Small intestine (tissue), 7 donors: Measurements from ENCODE around the gene SYT10. TPM values are rescaled to one million over a fixed set of nuclear protein-coding genes. Genes with fewer than 3 reads are reported as not detected.

Experiments
- DNase-seq, 2 donors: peaks; one replicate each; pipeline versions ENCODE4 v3.0.0 to v3.0.0-alpha.2; 2013
- FAIRE-seq: peaks from 2 replicates; lab custom pipeline; 2012; peaks lifted over from hg19 to GRCh38; lab: Jason Lieb, UNC
- H3K27ac ChIP-seq, 3 donors: one replicate each; pipeline ENCODE4 v1.5.1; 2013; ENCODE audit warnings: low read length in 2 of 3, mild to moderate bottlenecking in 2 of 3, control low read depth in 1 of 3, inconsistent platforms in 1 of 3, low read depth in 1 of 3, moderate library complexity in 1 of 3
- H3K27me3 ChIP-seq, 3 donors: one replicate each; pipeline ENCODE4 v1.6.1; 2013; ENCODE audit warnings: low read length in 3 of 3, inconsistent platforms in 1 of 3; ENCODE audit not compliant: control insufficient read depth in 3 of 3, insufficient read depth in 3 of 3
- H3K36me3 ChIP-seq, 3 donors: one replicate each; pipeline ENCODE4 v1.6.1; 2013; ENCODE audit warnings: low read length in 3 of 3, inconsistent platforms in 1 of 3, low read depth in 1 of 3, mild to moderate bottlenecking in 1 of 3, moderate library complexity in 1 of 3; ENCODE audit not compliant: control insufficient read depth in 3 of 3, insufficient read depth in 2 of 3
- H3K4me1 ChIP-seq, 3 donors: one replicate each; pipeline ENCODE4 v1.6.1; 2013; ENCODE audit warnings: low read length in 2 of 3, inconsistent platforms in 1 of 3, low read depth in 1 of 3, mild to moderate bottlenecking in 1 of 3, moderate library complexity in 1 of 3; ENCODE audit not compliant: control insufficient read depth in 3 of 3, insufficient read depth in 2 of 3
- H3K4me3 ChIP-seq, 3 donors: one replicate each; pipeline ENCODE4 v1.5.1; 2013; ENCODE audit warnings: low read length in 3 of 3, control low read depth in 1 of 3, inconsistent platforms in 1 of 3, low read depth in 1 of 3, mild to moderate bottlenecking in 1 of 3, moderate library complexity in 1 of 3
- H3K9me3 ChIP-seq, 2 donors: one replicate each; pipeline ENCODE4 v1.6.1; 2013; ENCODE audit warnings: low read depth in 1 of 2, low read length in 1 of 2; ENCODE audit not compliant: control insufficient read depth in 2 of 2, insufficient read depth in 1 of 2
- WGBS, 3 donors: extraction: QIAGEN DNeasy Blood & Tissue Kit; methylation state at CpG; one replicate each; pipeline ENCODE4 v1.1.7; 2013; 5-methylcytosine and 5-hydroxymethylcytosine counted together
- polyA plus RNA-seq, 4 donors: library from polyadenylated mRNA; stranded (reverse) in 3 of 4; unstranded in 1 of 4; fragments of 200-250 nt in 3 of 4; fragments of 120-200 nt in 1 of 4; gene quantifications; one replicate each; pipeline versions ENCODE4 v1.2.1 to v1.2.3, GENCODE V29; 2013
- donor health status: healthy with polysubstance abuse.
- donor health status: control.
- donor health status: control.
- donor health status: Bipolar disorder and iron deficiency.
- donor health status: healthy.

Gene SYT10
- polyA plus RNA-seq, 4 donors, result 0.06 to 0.34 TPM; not detected in 2

- no peaks in the 10 kb centered on the region for H3K4me1 ChIP-seq
- H3K9me3 ChIP-seq, result no peaks in the 10 kb centered on the region
- no peak for FAIRE-seq
- no peak overlapping the region for H3K27ac ChIP-seq
- DNase-seq, result peak in 1 of 2 donors; percentile 42
- H3K27me3 ChIP-seq, result peaks cover 0 to 1% (median 0%) of the 10 kb centered on the region in 3 donors
- H3K4me3 ChIP-seq, result no peak overlapping the region
- WGBS, 3 donors, result 18 to 41% (median 26%) methylated on average over 2 of the region's 2 CpGs
- no peaks in the 10 kb centered on the region for H3K36me3 ChIP-seq
Observed at GRCh38 chr12:33330940-33331339, 108.7 kb downstream of the SYT10 start.
